Measurements from ENCODE around the gene RASL10A.
"Not testable (repeated sequence)": the region's sequence is repeated elsewhere in the genome, so short reads cannot be mapped to it uniquely, and the experiment has no call there.

Gene RASL10A

DNA sequence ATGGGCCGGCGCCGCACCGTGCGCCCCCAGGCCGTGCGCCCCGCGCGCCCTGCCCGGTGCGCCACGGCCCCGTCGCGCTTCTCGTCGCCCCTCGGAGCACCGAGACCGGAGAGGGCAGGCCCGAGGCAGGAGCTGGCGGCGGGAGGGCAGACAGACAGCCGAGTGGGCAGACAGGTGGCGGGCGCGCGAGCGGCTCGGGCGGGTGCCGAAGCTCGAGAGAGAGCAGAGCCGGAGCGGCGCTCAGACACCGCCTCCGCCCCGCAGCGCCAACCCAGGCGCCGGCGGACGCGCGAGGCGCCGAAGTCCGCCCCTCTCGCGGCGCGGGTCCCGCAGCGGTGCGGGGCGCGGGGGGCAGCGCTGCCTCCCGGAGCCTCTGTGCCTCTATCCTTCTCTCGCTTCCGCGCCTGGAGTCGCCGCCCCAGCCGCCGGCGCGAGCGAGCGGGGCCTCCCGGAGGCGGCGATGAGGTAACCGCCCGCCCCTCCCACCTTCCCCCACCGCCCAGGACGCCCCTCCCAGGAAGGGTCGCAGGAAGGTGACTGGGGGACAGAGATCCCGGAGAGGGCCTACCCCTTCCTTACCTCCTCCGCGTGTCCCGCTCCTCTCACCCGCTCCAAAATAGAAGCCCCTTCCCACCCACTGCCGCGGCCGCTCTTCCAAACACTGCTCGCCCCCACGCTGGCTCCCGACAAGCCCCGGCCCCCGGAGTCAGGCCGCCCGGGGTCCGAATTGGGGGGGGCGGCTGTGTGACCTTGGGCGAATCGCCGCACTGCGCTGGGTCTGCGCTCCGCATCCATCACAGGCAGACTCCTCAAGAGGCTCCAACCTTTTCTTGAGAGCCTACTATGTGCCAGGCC, at the start of gene RASL10A:
Gene RASL10A (minus strand): TSS at position 412 of the 855 bp plus-strand sequence. CDS start 451 bp downstream, outside the sequence.
- no peak for DNase-seq (ENCODE audit: low read depth)

GRCh38 chr22:29359469-29359868, 44.0 kb upstream of the RASL10A start:
- DNase-seq (ENCODE audit: low read depth) = no peak

GRCh38 chr22:29357193-29357890, 41.8 kb upstream of the RASL10A start:
- DNase-seq (ENCODE audit: low read depth) = not testable (repeated sequence)

GRCh38 chr22:29353860-29354259, 38.4 kb upstream of the RASL10A start:
- DNase-seq (ENCODE audit: low read depth) = no peak

- no peak for DNase-seq (ENCODE audit: low read depth)
These were observed 37.8 kb upstream of the RASL10A start for GRCh38 chr22:29353286-29353685.

GRCh38 chr22:29352778-29353177, 37.3 kb upstream of the RASL10A start:
- DNase-seq (ENCODE audit: low read depth) = no peak

- DNase-seq (ENCODE audit: low read depth) = no peak
These were observed 36.4 kb upstream of the RASL10A start for GRCh38 chr22:29351891-29352290.

DNA sequence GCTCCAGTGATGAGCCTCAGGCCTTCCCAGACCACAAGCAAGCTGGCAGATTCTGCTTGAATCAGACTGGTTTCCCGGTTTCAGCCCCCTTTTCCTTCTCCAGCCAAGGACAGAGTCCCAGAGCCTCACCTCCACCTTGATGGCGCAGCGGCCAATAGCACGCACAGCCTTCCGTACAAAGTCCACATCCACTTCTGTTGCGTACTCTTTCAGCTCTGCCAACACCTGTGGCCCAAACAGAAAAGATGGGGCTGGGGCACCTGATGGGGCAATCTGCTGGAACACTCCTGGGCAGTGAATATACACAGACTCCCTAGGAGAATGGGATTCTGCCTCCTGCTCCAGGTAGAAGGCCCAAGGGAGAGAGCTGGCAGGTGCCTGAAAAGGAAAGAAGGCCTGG, 35.5 kb upstream of the RASL10A start:
- DNase-seq (ENCODE audit: low read depth) = no peak

GRCh38 chr22:29348956-29349355, 33.5 kb upstream of the RASL10A start:
- no peak for DNase-seq (ENCODE audit: low read depth)

- no peak for DNase-seq (ENCODE audit: low read depth)
These were observed 32.5 kb upstream of the RASL10A start for GRCh38 chr22:29348041-29348440.

GRCh38 chr22:29346659-29347058, 31.2 kb upstream of the RASL10A start:
- no peak for DNase-seq (ENCODE audit: low read depth)

DNA sequence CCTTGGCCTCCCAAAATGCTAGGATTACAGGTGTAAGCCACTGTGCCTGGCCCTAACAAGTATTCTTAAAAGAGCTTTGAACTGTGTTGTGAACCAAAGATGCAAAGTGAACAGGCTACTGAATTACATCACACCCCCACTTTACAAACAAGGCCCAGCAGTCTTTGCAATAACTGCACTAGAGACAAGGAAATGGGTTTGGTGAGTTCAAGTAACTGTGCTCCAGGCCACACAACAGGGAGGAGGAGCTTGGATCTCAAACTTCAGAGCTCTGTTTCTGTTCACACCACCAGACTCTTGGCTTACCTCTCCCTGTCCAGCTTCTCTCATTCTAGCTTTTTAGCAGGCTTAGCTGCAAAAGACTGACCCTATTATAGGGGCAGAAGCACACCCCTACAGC, 30.4 kb upstream of the RASL10A start:
- no peak for DNase-seq (ENCODE audit: low read depth)

GRCh38 chr22:29344889-29345288, 29.4 kb upstream of the RASL10A start:
- DNase-seq (ENCODE audit: low read depth) = not testable (repeated sequence)

GRCh38 chr22:29344137-29344536, 28.6 kb upstream of the RASL10A start:
- DNase-seq (ENCODE audit: low read depth) = no peak

GRCh38 chr22:29343313-29343805, 27.9 kb upstream of the RASL10A start:
- DNase-seq (ENCODE audit: low read depth) = no peak

DNA sequence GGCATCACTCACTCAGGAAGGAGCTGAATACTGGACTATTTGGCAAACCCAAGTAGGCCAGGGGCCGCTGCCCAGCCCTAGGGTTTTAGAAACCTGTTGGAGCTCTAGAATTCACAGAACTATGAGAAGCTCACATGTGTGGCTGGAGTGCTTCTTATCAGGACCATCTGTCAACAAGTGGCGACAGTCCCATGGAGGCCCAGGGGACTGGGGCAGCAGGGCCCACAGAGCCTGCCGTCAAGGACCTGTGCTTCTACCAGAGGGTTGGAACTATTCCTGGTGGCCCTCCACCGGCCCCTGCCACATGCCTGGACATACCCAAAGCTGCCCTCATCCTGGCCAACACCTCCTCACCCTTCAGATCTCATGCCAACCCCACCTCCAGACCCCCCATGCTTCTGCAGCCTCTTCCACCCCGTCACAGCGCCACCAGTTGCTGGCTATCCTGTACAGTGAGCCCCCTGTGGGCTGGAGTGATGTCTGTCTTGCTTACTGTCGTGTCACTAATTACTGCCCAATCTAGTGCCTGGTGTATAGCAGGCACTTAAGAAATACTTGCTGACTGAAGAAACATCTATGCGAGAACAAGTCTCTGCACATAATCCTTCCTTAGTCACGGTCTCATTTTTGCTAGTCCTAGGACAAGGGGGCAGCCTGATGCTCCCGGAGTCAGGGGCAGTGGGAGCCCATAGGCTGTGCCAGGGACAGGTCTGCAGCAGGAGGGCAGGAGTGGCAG, 27.2 kb upstream of the RASL10A start:
- DNase-seq (ENCODE audit: low read depth) = no peak

GRCh38 chr22:29342177-29342576, 26.7 kb upstream of the RASL10A start:
- DNase-seq (ENCODE audit: low read depth) = no peak

GRCh38 chr22:29341849-29342127, 26.3 kb upstream of the RASL10A start:
- no peak for DNase-seq (ENCODE audit: low read depth)

- DNase-seq (ENCODE audit: low read depth) = no peak
These were observed 25.8 kb upstream of the RASL10A start for GRCh38 chr22:29341056-29341848.

- DNase-seq (ENCODE audit: low read depth) = no peak
These were observed 25.1 kb upstream of the RASL10A start for GRCh38 chr22:29340566-29340965.

- no peak for DNase-seq (ENCODE audit: low read depth)
These were observed 24.1 kb upstream of the RASL10A start for GRCh38 chr22:29339381-29340235.
